GM23338 (cell line): ENCODE measurements around the gene OSBPL1A. TPM values are rescaled to one million over a fixed set of nuclear protein-coding genes. Genes with fewer than 3 reads are reported as not detected.
A peak's percentile ranks its signal among the peaks of the same experiment; 100 is the strongest.

Source experiments
- ATAC-seq: fragments of 200-7000 bp; cut with Tn5 transposase; 3 replicates; pipeline ENCODE4 v1.9.1; 2020
- DNase-seq: peaks from one replicate; pipeline ENCODE4 v3.0.0-alpha.2; 2015; ENCODE audit warnings: low spot score
- H2AFZ ChIP-seq: fragments of 200-600 bp; sonication (generic); 2 replicates; pipeline ENCODE4 v1.8.0; 2016; ENCODE audit warnings: antibody characterized with exemption, mild to moderate bottlenecking, moderate library complexity
- H3F3A ChIP-seq: fragments of 200-600 bp; sonication (generic); replicated peaks from 2 replicates; pipeline ENCODE4 v1.8.0; 2017; ENCODE audit warnings: antibody characterized with exemption, mixed run types, low read depth
- H3K27ac ChIP-seq: fragments of 200-600 bp; sonication (generic); 2 replicates; pipeline ENCODE4 v1.6.1; 2016; ENCODE audit warnings: low read depth
- H3K27me3 ChIP-seq: fragments of 200-600 bp; sonication (generic); 2 replicates; pipeline ENCODE4 v1.8.0; 2016; ENCODE audit warnings: mild to moderate bottlenecking, mixed run types, moderate library complexity; ENCODE audit not compliant: insufficient read depth
- H3K36me3 ChIP-seq: fragments of 200-600 bp; sonication (generic); 2 replicates; pipeline ENCODE4 v1.8.0; 2016; ENCODE audit warnings: mild to moderate bottlenecking; ENCODE audit not compliant: insufficient read depth
- H3K4me1 ChIP-seq: fragments of 200-600 bp; sonication (generic); 2 replicates; pipeline ENCODE4 v1.8.0; 2016; ENCODE audit warnings: mild to moderate bottlenecking, moderate library complexity; ENCODE audit not compliant: insufficient read depth
- H3K4me2 ChIP-seq: fragments of 200-600 bp; sonication (generic); 2 replicates; pipeline ENCODE4 v1.7.1; 2017; ENCODE audit warnings: mixed run types
- H3K4me3 ChIP-seq: fragments of 200-600 bp; sonication (generic); 2 replicates; pipeline ENCODE4 v1.6.1; 2016; ENCODE audit warnings: mixed run types
- H3K79me2 ChIP-seq: fragments of 200-600 bp; sonication (generic); replicated peaks from 2 replicates; pipeline ENCODE4 v1.8.0; 2017; ENCODE audit warnings: mild to moderate bottlenecking; ENCODE audit not compliant: insufficient read depth
- H3K9me2 ChIP-seq: fragments of 200-600 bp; sonication (generic); 2 replicates; pipeline ENCODE4 v1.8.0; 2017; ENCODE audit not compliant: insufficient read depth
- H4K20me1 ChIP-seq: fragments of 200-600 bp; sonication (generic); replicated peaks from 2 replicates; pipeline ENCODE4 v1.8.0; 2017; ENCODE audit warnings: mild to moderate bottlenecking; ENCODE audit not compliant: insufficient read depth
- H3K27ac Mint-ChIP-seq: 2 replicates; pipeline ENCODE4 v1.8.0; 2020; ENCODE audit warnings: inconsistent platforms, mild to moderate bottlenecking, moderate library complexity, mixed read lengths
- H3K27me3 Mint-ChIP-seq: 3 replicates; pipeline ENCODE4 v1.8.0; 2022; ENCODE audit warnings: low read depth, mild to moderate bottlenecking, moderate library complexity, mixed read lengths, inconsistent platforms; ENCODE audit not compliant: insufficient read depth, poor library complexity
- H3K36me3 Mint-ChIP-seq: 3 replicates; pipeline ENCODE4 v1.8.0; 2021; ENCODE audit warnings: low read depth, mild to moderate bottlenecking, inconsistent platforms, moderate library complexity, mixed read lengths
- H3K4me1 Mint-ChIP-seq: 3 replicates; pipeline ENCODE4 v1.8.0; 2020; ENCODE audit warnings: mild to moderate bottlenecking, inconsistent platforms, mixed read lengths
- H3K4me3 Mint-ChIP-seq: 3 replicates; pipeline ENCODE4 v1.8.0; 2021; ENCODE audit warnings: moderate library complexity, mild to moderate bottlenecking, inconsistent platforms, mixed read lengths
- H3K9me3 Mint-ChIP-seq: 3 replicates; pipeline ENCODE4 v1.8.0; 2020; ENCODE audit warnings: moderate library complexity, mild to moderate bottlenecking, inconsistent platforms, mixed read lengths
- CREB1 ChIP-seq: fragments of 250-450 bp; sonication (Bioruptor Pico); IDR thresholded peaks from 2 replicates; pipeline ENCODE4 v1.5.0; 2020; ENCODE audit warnings: low read depth, mild to moderate bottlenecking, moderate library complexity
- CTCF ChIP-seq, 2 experiments: fragments of 200-600 bp in 1 of 2; sonication (generic) in 1 of 2; conservative IDR thresholded peaks; 2 replicates each; pipeline versions ENCODE4 v1.5.1 to v1.6.1; 2016 to 2017; ENCODE audit warnings: antibody characterized with exemption in 2 of 2, low read depth in 2 of 2, mild to moderate bottlenecking in 2 of 2, moderate library complexity in 1 of 2
- EZH2 ChIP-seq: fragments of 200-600 bp; sonication (generic); IDR thresholded peaks from one replicate; pipeline ENCODE4 v1.8.0; 2017; ENCODE audit warnings: antibody characterized with exemption, mild to moderate bottlenecking, low read depth; ENCODE audit not compliant: unreplicated experiment
- JUNB ChIP-seq: IDR thresholded peaks from one replicate; pipeline ENCODE4 v1.6.1; 2016; ENCODE audit warnings: antibody characterized with exemption; ENCODE audit not compliant: unreplicated experiment
- NANOG ChIP-seq: IDR thresholded peaks from 2 replicates; pipeline ENCODE4 v1.6.1; 2016; ENCODE audit warnings: antibody characterized with exemption, borderline replicate concordance
- REST ChIP-seq: IDR thresholded peaks from one replicate; pipeline ENCODE4 v1.6.1; 2018; ENCODE audit warnings: antibody characterized with exemption; ENCODE audit not compliant: unreplicated experiment
- ZNF114 ChIP-seq: fragments of 250-450 bp; sonication (Bioruptor Pico); IDR thresholded peaks from 2 replicates; pipeline ENCODE4 v1.5.0; 2020; ENCODE audit warnings: mild to moderate bottlenecking, moderate library complexity
- polyA plus RNA-seq: library from polyadenylated mRNA; unstranded; fragments of >200 nt; fragmentation: Nextera tagmentation; extraction: Ambion mirVana; gene quantifications from 2 replicates; pipeline ENCODE4 v1.2.1, GENCODE V29; 2016
- total RNA-seq: library from RNA; depleted of rRNA; stranded (reverse); fragments of >200 nt; shearing (Covaris generic); gene quantifications from 2 replicates; pipeline ENCODE4 v1.2.3, GENCODE V29; 2014

Gene OSBPL1A
- total and polyA plus RNA-seq, 2 experiments from 2014 or later = 55.6 to 71.4 TPM

GRCh38 chr18:24270937-24271380, 126.7 kb downstream of the OSBPL1A start:
- Histone ChIP-seq H3K4me2 (peak overlapping the region; percentile 83), H3K27ac (peak overlapping the region; percentile 20; the same call in 1 of the 2 replicates), H3K4me1 (peaks cover 27% of the 10 kb centered on the region), H2AFZ (peak overlapping the region; percentile 61), H3K27me3 (no peaks in the 10 kb centered on the region), H3K36me3 (no peaks in the 10 kb centered on the region), H3K4me3 (peak overlapping the region; percentile 75), H3F3A (no peaks in the 10 kb centered on the region), H3K79me2 (peaks cover 48% of the 10 kb centered on the region), H3K9me2 (no peaks in the 10 kb centered on the region), H4K20me1 (no peaks in the 10 kb centered on the region)
- Mint-ChIP-seq H3K4me3 (peak overlapping the region; percentile 85), H3K4me1 (peaks cover 38% of the 10 kb centered on the region), H3K9me3 (no peaks in the 10 kb centered on the region), H3K36me3 (peaks cover 9% of the 10 kb centered on the region), H3K27me3 (peaks cover 5% of the 10 kb centered on the region), H3K27ac (no peak overlapping the region; the same call in 1 of the 2 replicates)
- ATAC-seq = peak; percentile 9
- no peak for TF ChIP-seq JUNB
- no peak for TF ChIP-seq ZNF114 (CRISPR knock-in tag)
- TF ChIP-seq REST = no peak
- TF ChIP-seq CREB1 = no peak
- peak; percentile 58 for DNase-seq

- DNase-seq = no peak
- H3K4me3 Mint-ChIP-seq = peak overlapping the region; percentile 85
- H3K9me3 Mint-ChIP-seq = no peaks in the 10 kb centered on the region
- no peaks in the 10 kb centered on the region for H3K36me3 ChIP-seq
- H2AFZ ChIP-seq = peak overlapping the region; percentile 61; the same call in 1 of the 2 replicates
- peaks cover 2% of the 10 kb centered on the region for H3K27me3 Mint-ChIP-seq
- no peak overlapping the region for H3K27ac Mint-ChIP-seq
- H3K36me3 Mint-ChIP-seq = peaks cover 9% of the 10 kb centered on the region
- H3K27me3 ChIP-seq = no peaks in the 10 kb centered on the region
- no peaks in the 10 kb centered on the region for H4K20me1 ChIP-seq
- peaks cover 43% of the 10 kb centered on the region for H3K4me1 Mint-ChIP-seq
- H3F3A ChIP-seq = no peaks in the 10 kb centered on the region
- H3K4me1 ChIP-seq = peaks cover 32% of the 10 kb centered on the region
- no peak for ATAC-seq
- H3K9me2 ChIP-seq = no peaks in the 10 kb centered on the region
- peaks cover 53% of the 10 kb centered on the region for H3K79me2 ChIP-seq
- H3K27ac ChIP-seq = peak overlapping the region; percentile 20; the same call in 1 of the 2 replicates
- H3K4me2 ChIP-seq = peak overlapping the region; percentile 83
- peak overlapping the region; percentile 75 for H3K4me3 ChIP-seq
- TF ChIP-seq EZH2 (no peak), NANOG (no peak), REST (no peak), JUNB (no peak), CTCF (conservative IDR thresholded peaks at IDR 0.05; ENCODE audit: low read depth in 2 of 2) (no peak)
These were observed 127.2 kb downstream of the OSBPL1A start for GRCh38 chr18:24270358-24270936.
